ENCODE results near the gene NAA38.
A peak's percentile ranks its signal among the peaks of the same experiment; 100 is the strongest.

Gene NAA38

DNA sequence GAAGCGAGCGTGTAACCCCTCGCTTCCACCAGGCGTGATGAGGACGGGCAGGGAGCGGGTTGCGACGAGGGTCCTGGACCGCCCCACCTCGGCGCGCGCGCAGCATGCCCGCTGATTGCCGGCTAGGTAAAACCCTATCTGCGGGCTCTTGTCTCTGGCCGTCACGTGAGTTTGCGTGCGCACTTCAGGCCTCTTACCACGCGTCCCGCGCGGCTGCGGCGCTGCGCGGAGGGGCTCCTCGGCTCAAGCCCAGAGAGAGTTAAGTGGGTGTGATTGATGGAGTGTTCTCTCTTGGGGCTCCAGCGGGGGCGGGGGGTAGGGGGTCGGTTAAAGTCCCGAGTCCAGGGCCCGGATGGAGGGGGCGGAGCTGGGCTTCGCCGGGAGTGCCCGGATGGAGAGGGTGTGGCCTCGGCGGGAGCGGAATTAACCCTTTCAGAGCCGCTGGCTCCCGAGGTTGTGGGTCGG lies 15.4 kb downstream of the NAA38 start:
- Histone ChIP-seq H3K79me2 (ENCODE audit: insufficient read depth, low read depth) (no peaks in the 10 kb centered on the region), H3K4me3 (IDR thresholded peaks at IDR 0.05; ENCODE audit: insufficient read depth, low read depth, low read length) (no peak overlapping the region), H3K36me3 (ENCODE audit: insufficient read depth) (no peaks in the 10 kb centered on the region), H3K9ac (peak overlapping the region; percentile 51; the same call in 1 of the 2 replicates), H3K4me1 (ENCODE audit: low read depth, poor library complexity, severe bottlenecking) (peaks cover 10% of the 10 kb centered on the region), H2AFZ (ENCODE audit: low read depth) (no peak overlapping the region), H3K4me2 (no peak overlapping the region), H3K27me3 (ENCODE audit: insufficient read depth, low read depth) (no peaks in the 10 kb centered on the region), H3K27ac (peak overlapping the region; percentile 59), H4K20me1 (ENCODE audit: insufficient read depth) (no peaks in the 10 kb centered on the region)
- TF ChIP-seq, protein P1, sequence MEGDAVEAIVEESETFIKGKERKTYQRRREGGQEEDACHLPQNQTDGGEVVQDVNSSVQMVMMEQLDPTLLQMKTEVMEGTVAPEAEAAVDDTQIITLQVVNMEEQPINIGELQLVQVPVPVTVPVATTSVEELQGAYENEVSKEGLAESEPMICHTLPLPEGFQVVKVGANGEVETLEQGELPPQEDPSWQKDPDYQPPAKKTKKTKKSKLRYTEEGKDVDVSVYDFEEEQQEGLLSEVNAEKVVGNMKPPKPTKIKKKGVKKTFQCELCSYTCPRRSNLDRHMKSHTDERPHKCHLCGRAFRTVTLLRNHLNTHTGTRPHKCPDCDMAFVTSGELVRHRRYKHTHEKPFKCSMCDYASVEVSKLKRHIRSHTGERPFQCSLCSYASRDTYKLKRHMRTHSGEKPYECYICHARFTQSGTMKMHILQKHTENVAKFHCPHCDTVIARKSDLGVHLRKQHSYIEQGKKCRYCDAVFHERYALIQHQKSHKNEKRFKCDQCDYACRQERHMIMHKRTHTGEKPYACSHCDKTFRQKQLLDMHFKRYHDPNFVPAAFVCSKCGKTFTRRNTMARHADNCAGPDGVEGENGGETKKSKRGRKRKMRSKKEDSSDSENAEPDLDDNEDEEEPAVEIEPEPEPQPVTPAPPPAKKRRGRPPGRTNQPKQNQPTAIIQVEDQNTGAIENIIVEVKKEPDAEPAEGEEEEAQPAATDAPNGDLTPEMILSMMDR (conservative IDR thresholded peaks at IDR 0.05; ENCODE audit: low read depth, low read length), result no peak

DNA sequence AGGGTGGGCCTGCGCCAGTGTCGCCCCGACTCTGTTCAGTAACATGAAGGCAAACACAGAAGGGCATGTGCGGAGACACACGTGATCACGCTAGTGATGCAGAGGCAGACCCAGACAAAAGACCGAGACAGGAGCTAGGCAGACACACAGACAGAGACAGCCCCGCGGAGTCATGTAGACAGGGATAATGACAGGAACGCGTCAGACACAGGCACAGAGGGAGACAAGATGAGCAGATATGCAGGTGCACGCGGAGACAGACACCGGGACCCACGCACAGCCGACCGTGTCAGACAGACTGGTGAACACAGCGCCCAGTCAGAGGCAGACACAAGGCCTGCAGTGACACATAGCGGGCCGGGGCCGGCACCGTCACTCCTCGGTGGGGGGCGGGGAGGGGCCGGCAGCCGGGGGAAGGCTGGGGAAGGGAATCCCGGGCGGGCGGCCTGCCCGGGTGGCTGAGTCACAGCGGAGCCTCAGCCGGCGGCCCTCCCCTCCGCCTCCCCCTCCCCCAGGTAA lies 15.9 kb downstream of the NAA38 start:
- no peaks in the 10 kb centered on the region for H4K20me1 ChIP-seq (ENCODE audit: insufficient read depth)
- TF ChIP-seq, protein P1 (conservative IDR thresholded peaks at IDR 0.05; ENCODE audit: low read depth, low read length), result no peak
- peak overlapping the region; percentile 59; the same call in 1 of the 2 replicates for H3K27ac ChIP-seq
- no peaks in the 10 kb centered on the region for H3K27me3 ChIP-seq (ENCODE audit: insufficient read depth, low read depth)
- H3K79me2 ChIP-seq (ENCODE audit: insufficient read depth, low read depth), result no peaks in the 10 kb centered on the region
- H3K4me1 ChIP-seq (ENCODE audit: low read depth, poor library complexity, severe bottlenecking), result peaks cover 10% of the 10 kb centered on the region
- H3K4me3 ChIP-seq (IDR thresholded peaks at IDR 0.05; ENCODE audit: insufficient read depth, low read depth, low read length), result no peak overlapping the region
- H2AFZ ChIP-seq (ENCODE audit: low read depth), result no peak overlapping the region
- peak overlapping the region; percentile 51; the same call in 1 of the 2 replicates for H3K9ac ChIP-seq
- H3K36me3 ChIP-seq (ENCODE audit: insufficient read depth), result no peaks in the 10 kb centered on the region
- peak overlapping the region; percentile 19; the same call in 1 of the 2 replicates for H3K4me2 ChIP-seq

DNA sequence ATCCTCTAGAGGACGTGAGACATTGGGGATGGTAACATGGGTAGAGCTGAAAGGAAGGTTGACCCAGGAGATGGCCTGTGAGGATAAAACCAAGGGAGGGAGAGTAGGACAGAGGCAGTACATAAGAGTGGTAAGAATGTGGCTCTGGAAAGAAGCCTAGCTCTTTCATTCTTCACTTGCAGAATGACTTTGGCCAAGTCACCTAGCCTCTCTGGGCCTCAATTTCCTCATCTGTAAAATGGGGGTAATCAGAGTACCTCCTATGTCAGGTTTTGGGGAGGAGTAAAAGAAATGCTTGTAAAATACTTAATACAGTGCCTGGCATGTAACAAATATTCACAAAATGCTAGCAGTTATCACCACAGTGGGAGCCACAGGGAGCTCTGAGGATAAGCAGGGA lies 16.5 kb downstream of the NAA38 start:
- Histone ChIP-seq H3K36me3 (ENCODE audit: insufficient read depth) (no peaks in the 10 kb centered on the region), H3K4me2 (peak overlapping the region; percentile 19; the same call in 1 of the 2 replicates), H4K20me1 (ENCODE audit: insufficient read depth) (no peaks in the 10 kb centered on the region), H3K4me3 (IDR thresholded peaks at IDR 0.05; ENCODE audit: insufficient read depth, low read depth, low read length) (no peak overlapping the region), H3K27ac (0 out of 2 replicates have a peak overlapping the region, but pooled peaks have one; percentile 59), H3K9ac (no peak overlapping the region), H2AFZ (ENCODE audit: low read depth) (no peak overlapping the region), H3K4me1 (ENCODE audit: low read depth, poor library complexity, severe bottlenecking) (peaks cover 10% of the 10 kb centered on the region), H3K79me2 (ENCODE audit: insufficient read depth, low read depth) (no peaks in the 10 kb centered on the region), H3K27me3 (ENCODE audit: insufficient read depth, low read depth) (no peaks in the 10 kb centered on the region)
- TF ChIP-seq, protein P1 (conservative IDR thresholded peaks at IDR 0.05; ENCODE audit: low read depth, low read length), result no peak

DNA sequence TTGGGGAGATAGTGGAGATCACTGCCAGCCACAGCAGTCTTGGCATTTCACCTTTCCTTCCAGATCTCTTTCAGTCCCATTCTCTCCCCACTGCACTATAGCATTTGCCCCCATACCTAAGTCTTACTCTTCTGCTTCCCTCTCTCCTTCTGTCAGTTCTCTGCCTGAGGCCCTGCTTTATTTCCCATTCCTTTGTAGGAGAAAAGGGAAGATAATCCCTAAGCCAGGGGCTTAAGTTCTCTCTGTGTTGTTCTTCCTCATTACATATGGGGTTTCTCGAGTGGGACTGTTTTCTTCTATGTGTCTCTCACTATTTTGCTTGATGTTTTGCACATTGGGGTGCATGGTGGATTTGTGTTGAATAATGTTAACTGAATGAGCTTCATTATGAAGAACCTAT lies 16.9 kb downstream of the NAA38 start:
- TF ChIP-seq, protein P1 (conservative IDR thresholded peaks at IDR 0.05; ENCODE audit: low read depth, low read length), result no peak
- H3K36me3 ChIP-seq (ENCODE audit: insufficient read depth), result no peaks in the 10 kb centered on the region
- no peaks in the 10 kb centered on the region for H3K27me3 ChIP-seq (ENCODE audit: insufficient read depth, low read depth)
- H3K9ac ChIP-seq, result no peak overlapping the region
- H3K4me2 ChIP-seq, result no peak overlapping the region; the same call in 1 of the 2 replicates
- H3K4me3 ChIP-seq (IDR thresholded peaks at IDR 0.05; ENCODE audit: insufficient read depth, low read depth, low read length), result no peak overlapping the region
- no peaks in the 10 kb centered on the region for H4K20me1 ChIP-seq (ENCODE audit: insufficient read depth)
- H3K4me1 ChIP-seq (ENCODE audit: low read depth, poor library complexity, severe bottlenecking), result peaks cover 10% of the 10 kb centered on the region
- H3K27ac ChIP-seq, result no peak overlapping the region
- H2AFZ ChIP-seq (ENCODE audit: low read depth), result no peak overlapping the region
- no peaks in the 10 kb centered on the region for H3K79me2 ChIP-seq (ENCODE audit: insufficient read depth, low read depth)
